ENCODE data around the gene PRTFDC1.

PRTFDC1 gene

DNA sequence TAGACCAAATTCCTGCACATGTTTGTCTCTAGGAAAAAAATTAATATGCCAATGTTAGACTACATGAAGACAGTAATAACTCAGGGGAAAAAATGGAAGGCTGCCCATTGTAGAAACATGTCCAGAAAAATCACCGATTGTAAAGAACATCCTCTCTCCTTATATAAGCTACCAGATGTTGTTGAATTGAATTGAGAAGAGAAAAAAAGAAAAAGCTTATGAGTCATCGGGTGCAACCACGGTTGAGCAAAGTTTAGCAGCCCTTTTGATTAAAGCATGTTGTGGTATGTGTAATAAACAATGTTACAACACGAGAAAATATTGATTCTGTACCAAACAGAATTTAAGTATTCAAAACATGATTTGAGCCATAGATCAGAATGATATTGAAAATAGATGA lies 126.4 kb downstream of the PRTFDC1 start:
- Histone ChIP-seq H3K9ac (no peak overlapping the region), H3K4me1 (no peaks in the 10 kb centered on the region), H3K27me3 (ENCODE audit: control insufficient read depth, insufficient read depth, low read length) (no peaks in the 10 kb centered on the region), H3K79me2 (no peaks in the 10 kb centered on the region), H3K4me3 (ENCODE audit: low read depth, low read length) (no peak overlapping the region), H3K4me2 (ENCODE audit: low read length) (no peak overlapping the region), H3K9me3 (ENCODE audit: control insufficient read depth, low read length) (no peaks in the 10 kb centered on the region), H2AFZ (no peak overlapping the region), H3K27ac (no peak overlapping the region), H3K36me3 (ENCODE audit: control insufficient read depth, insufficient read depth, low read length) (no peaks in the 10 kb centered on the region)
- TF ChIP-seq, protein P1, sequence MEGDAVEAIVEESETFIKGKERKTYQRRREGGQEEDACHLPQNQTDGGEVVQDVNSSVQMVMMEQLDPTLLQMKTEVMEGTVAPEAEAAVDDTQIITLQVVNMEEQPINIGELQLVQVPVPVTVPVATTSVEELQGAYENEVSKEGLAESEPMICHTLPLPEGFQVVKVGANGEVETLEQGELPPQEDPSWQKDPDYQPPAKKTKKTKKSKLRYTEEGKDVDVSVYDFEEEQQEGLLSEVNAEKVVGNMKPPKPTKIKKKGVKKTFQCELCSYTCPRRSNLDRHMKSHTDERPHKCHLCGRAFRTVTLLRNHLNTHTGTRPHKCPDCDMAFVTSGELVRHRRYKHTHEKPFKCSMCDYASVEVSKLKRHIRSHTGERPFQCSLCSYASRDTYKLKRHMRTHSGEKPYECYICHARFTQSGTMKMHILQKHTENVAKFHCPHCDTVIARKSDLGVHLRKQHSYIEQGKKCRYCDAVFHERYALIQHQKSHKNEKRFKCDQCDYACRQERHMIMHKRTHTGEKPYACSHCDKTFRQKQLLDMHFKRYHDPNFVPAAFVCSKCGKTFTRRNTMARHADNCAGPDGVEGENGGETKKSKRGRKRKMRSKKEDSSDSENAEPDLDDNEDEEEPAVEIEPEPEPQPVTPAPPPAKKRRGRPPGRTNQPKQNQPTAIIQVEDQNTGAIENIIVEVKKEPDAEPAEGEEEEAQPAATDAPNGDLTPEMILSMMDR (IDR thresholded peaks at IDR 0.05), result no peak

DNA sequence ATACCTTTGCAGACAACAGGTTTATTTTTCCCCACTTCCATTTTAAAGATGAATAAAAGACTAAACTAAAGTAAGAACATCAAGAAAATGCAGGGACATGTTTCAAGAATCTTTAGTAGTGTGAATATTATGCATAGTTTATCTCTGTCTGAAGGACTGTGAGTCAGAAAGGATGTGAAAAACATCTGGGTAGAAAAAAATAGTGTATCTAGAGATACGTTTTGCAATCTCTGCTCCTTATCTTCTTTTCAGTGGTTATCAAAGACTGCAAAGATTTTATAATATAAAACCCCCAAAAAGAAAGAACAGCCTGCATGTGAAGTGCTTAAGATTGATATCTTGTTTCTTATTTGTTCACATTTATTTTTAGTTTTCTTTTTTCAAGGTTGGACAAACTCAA lies 126.9 kb downstream of the PRTFDC1 start:
- Histone ChIP-seq H3K36me3 (ENCODE audit: control insufficient read depth, insufficient read depth, low read length) (no peaks in the 10 kb centered on the region), H3K4me3 (ENCODE audit: low read depth, low read length) (no peak overlapping the region), H3K27me3 (ENCODE audit: control insufficient read depth, insufficient read depth, low read length) (no peaks in the 10 kb centered on the region), H3K9me3 (ENCODE audit: control insufficient read depth, low read length) (no peaks in the 10 kb centered on the region), H3K9ac (no peak overlapping the region), H3K79me2 (no peaks in the 10 kb centered on the region), H3K4me2 (ENCODE audit: low read length) (no peak overlapping the region), H2AFZ (no peak overlapping the region), H3K27ac (no peak overlapping the region), H3K4me1 (no peaks in the 10 kb centered on the region)
- TF ChIP-seq, protein P1 (IDR thresholded peaks at IDR 0.05), result no peak

DNA sequence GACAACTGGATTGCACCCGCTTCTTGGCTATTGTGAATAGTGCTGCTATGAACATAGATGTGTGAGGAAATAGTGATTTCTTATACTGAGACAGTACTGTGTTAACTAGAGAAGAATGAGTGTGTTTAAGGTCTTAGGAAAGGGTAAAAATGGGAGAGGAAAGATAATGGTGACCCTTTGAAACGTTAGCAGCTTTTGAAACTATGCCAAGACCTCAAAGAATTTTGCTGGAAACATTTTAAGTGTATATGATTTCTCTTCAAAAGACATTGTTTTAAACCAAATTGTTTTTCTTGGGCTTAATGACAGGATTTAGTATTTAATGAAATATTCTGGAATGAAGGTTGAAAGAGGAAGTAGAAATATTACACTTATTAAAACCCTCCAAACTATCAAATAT lies 127.9 kb downstream of the PRTFDC1 start:
- no peaks in the 10 kb centered on the region for H3K9me3 ChIP-seq (ENCODE audit: control insufficient read depth, low read length)
- H3K4me2 ChIP-seq (ENCODE audit: low read length), result no peak overlapping the region
- H3K27me3 ChIP-seq (ENCODE audit: control insufficient read depth, insufficient read depth, low read length), result no peaks in the 10 kb centered on the region
- H3K79me2 ChIP-seq, result no peaks in the 10 kb centered on the region
- no peak overlapping the region for H3K9ac ChIP-seq
- TF ChIP-seq, protein P1 (IDR thresholded peaks at IDR 0.05), result no peak
- no peak overlapping the region for H2AFZ ChIP-seq
- H3K27ac ChIP-seq, result no peak overlapping the region
- H3K36me3 ChIP-seq (ENCODE audit: control insufficient read depth, insufficient read depth, low read length), result no peaks in the 10 kb centered on the region
- H3K4me1 ChIP-seq, result no peaks in the 10 kb centered on the region
- H3K4me3 ChIP-seq (ENCODE audit: low read depth, low read length), result no peak overlapping the region

DNA sequence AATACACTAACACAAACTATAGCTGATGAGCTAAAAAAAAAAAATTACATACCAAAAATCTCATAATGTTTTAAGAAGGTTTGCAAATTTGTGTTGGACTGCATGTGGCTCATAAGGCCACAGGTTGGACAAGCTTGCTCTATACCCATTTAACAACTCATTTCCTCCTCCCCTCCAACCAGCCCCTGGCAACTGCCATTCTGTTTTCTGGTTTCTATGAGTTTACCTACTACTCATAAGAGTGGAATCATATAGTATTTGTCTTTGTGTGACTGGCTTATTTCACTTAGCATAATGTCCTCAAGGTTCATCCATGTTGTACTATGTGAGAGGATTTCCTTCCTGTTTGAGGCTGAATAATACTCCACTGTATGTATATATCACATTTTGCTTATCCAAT lies 128.3 kb downstream of the PRTFDC1 start:
- H3K4me1 ChIP-seq, result no peaks in the 10 kb centered on the region
- no peak overlapping the region for H3K27ac ChIP-seq
- H3K27me3 ChIP-seq (ENCODE audit: control insufficient read depth, insufficient read depth, low read length), result no peaks in the 10 kb centered on the region
- no peak overlapping the region for H3K4me3 ChIP-seq (ENCODE audit: low read depth, low read length)
- no peaks in the 10 kb centered on the region for H3K36me3 ChIP-seq (ENCODE audit: control insufficient read depth, insufficient read depth, low read length)
- TF ChIP-seq, protein P1 (IDR thresholded peaks at IDR 0.05), result no peak
- H2AFZ ChIP-seq, result no peak overlapping the region
- H3K9ac ChIP-seq, result no peak overlapping the region
- no peaks in the 10 kb centered on the region for H3K79me2 ChIP-seq
- no peaks in the 10 kb centered on the region for H3K9me3 ChIP-seq (ENCODE audit: control insufficient read depth, low read length)
- H3K4me2 ChIP-seq (ENCODE audit: low read length), result no peak overlapping the region

DNA sequence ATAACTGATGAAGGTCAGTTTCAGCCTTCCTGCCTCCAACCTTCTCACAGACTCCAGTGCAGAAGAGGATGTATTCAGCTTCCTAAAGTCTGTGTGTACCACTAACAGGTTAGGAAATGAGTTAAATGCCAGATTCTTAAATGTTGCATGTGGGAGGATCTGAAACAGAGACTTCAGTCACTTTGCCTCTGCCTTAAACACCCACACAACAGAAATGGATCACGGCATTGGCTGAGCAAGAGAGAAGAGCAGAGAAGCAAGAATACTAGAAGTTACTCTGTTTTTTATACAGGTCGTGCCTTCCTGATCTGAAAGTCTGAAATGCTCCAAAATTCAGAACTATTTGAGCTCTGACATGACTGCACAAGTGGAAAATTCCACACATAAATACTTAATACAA lies 129.8 kb downstream of the PRTFDC1 start:
- H3K9ac ChIP-seq, result no peak overlapping the region
- no peak overlapping the region for H3K27ac ChIP-seq
- no peaks in the 10 kb centered on the region for H3K79me2 ChIP-seq
- TF ChIP-seq, protein P1 (IDR thresholded peaks at IDR 0.05), result no peak
- no peak overlapping the region for H3K4me3 ChIP-seq (ENCODE audit: low read depth, low read length)
- no peaks in the 10 kb centered on the region for H3K27me3 ChIP-seq (ENCODE audit: control insufficient read depth, insufficient read depth, low read length)
- no peaks in the 10 kb centered on the region for H3K36me3 ChIP-seq (ENCODE audit: control insufficient read depth, insufficient read depth, low read length)
- H2AFZ ChIP-seq, result no peak overlapping the region
- H3K9me3 ChIP-seq (ENCODE audit: control insufficient read depth, low read length), result no peaks in the 10 kb centered on the region
- H3K4me1 ChIP-seq, result no peaks in the 10 kb centered on the region
- H3K4me2 ChIP-seq (ENCODE audit: low read length), result no peak overlapping the region
